HG03066 (cell line): ENCODE data around the gene F8A3.
"Not testable (repeated sequence)": the region's sequence is repeated elsewhere in the genome, so short reads cannot be mapped to it uniquely, and the experiment has no call there.

ENCODE experiments used
- ATAC-seq: cut with Tn5 transposase; IDR thresholded peaks from one replicate; pipeline ENCODE4 v1.9.1; 2021; ENCODE audit warnings: low read depth; ENCODE audit not compliant: unreplicated experiment

The F8A3 gene

GRCh38 chrX:155458471-155458870 lies at the start of gene F8A3:
Gene F8A3 (minus strand): TSS chrX:155458620. CDS start chrX:155458600, 20 bp downstream.
- peak; percentile 66 for ATAC-seq

- ATAC-seq, result no peak
These were observed 46.9 kb upstream of the F8A3 start for GRCh38 chrX:155505296-155505695.

- not testable (repeated sequence) for ATAC-seq
These were observed 36.7 kb upstream of the F8A3 start for GRCh38 chrX:155495134-155495533.

- ATAC-seq, result not testable (repeated sequence)
These were observed 33.0 kb upstream of the F8A3 start for GRCh38 chrX:155491421-155491820.

DNA sequence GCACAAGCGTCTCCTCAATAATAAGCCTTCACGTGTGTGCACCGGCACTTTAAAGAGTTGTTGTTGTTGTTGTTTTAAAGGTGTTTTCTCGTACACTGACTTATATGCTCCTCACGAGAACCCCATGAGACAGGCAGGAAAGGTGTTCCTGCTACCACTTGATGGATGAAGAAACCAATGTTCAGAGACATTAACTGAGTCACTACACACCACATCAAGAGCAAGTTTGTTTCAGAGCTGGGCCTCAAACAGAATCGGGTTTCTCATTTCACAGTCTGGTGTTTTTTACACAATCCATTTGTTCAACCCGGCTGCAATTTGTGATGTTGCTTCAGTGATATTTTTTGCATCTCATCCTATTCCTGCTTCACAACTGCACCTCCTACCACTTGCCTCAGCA lies 18.7 kb upstream of the F8A3 start:
- not testable (repeated sequence) for ATAC-seq

DNA sequence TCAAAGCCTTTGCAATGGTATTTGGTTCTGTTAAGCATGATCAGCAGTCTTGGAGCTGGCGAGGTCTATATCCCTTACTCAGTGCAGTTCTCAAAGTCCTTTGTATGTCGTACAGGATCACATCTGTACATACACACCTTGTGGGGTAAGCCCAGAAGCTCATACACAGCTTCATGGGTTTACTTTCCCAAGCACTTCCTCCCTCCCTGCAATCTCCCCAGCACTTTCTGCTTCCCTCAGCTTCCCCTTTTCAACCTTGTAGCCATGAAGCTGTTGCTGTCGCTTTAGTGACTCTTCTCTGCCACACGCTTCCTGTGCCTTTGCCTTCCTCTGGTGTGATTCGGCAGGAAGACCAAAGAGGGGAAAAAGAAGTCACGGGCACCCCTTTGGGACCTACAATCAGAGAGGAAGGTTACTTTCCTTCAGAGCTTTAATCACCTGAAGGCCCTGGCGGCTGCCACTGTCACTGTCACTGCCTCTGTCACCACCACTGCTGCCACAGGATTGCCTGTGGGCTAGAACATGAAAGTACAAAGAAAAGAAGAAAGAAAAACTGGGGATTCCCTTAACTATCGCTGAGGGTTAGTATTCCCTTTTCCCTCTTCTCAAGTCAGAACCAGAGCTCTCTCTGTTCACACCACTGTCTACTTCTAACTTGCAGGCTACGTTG lies 8.0 kb upstream of the F8A3 start:
- not testable (repeated sequence) for ATAC-seq

DNA sequence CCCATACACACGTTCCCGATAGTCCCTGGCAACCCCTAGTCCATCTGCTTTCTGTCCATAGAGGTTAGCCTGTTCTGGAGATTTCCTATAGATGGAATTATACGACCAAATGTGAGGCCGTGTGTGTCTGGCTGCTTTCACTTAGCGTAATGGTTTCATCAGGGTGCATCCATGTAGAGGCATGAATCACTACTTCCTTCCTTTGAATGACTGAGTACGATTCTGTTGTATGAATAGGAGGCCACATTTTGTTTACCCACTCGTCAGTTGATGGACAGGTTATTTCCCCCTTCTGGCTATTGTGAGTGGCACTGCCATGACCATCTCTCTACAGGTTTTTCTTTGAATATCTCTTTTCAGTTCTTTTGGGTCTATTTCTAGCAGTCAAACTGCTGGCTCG lies 2.1 kb upstream of the F8A3 start:
- not testable (repeated sequence) for ATAC-seq

GRCh38 chrX:155457761-155458447 lies 516 bp downstream of the F8A3 start:
- ATAC-seq, result peak; percentile 48

DNA sequence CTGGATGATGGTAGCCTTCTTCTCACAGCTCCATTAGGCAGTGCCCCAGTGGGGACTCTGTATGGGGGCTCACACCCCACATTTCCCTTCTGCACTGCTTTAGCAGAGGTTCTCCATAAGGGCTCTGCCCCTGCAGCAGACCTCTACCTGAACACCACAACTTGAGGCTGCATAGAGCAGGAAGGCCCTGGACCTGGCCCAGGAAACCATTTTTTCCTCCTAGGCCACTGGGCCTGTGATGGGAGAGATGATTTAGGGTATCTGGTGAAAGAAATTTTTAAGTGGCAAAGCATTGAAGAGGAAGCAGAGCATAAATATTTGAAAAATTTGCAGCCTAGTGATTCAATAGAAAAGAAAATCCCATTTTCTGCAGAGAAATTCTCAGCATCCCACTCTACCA lies 17.3 kb downstream of the F8A3 start:
- ATAC-seq, result no peak

- no peak for ATAC-seq
These were observed 22.7 kb downstream of the F8A3 start for GRCh38 chrX:155435744-155436112.

GRCh38 chrX:155434906-155435743 lies 23.3 kb downstream of the F8A3 start:
- no peak for ATAC-seq

DNA sequence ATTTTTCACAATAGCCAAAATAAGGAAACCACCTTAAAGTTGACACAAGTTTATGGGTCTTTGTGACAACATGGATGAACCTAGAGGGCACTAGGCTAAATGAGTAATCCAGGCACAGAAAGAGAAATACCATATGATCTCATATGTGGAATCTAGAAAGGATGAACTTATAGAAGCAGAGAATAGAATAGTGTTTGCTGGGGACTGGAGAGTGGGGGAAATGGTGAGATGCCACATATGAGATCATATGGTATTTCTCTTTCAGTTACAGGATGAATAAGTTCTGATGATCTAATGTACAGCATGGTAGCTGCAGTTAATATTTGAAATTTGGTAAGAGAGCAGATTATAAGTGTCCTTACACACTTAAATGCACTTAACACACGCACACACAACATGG lies 40.7 kb downstream of the F8A3 start:
- no peak for ATAC-seq
